ENCODE data around the gene MAP1LC3B.
A peak's percentile ranks its signal among the peaks of the same experiment; 100 is the strongest.

MAP1LC3B gene

DNA sequence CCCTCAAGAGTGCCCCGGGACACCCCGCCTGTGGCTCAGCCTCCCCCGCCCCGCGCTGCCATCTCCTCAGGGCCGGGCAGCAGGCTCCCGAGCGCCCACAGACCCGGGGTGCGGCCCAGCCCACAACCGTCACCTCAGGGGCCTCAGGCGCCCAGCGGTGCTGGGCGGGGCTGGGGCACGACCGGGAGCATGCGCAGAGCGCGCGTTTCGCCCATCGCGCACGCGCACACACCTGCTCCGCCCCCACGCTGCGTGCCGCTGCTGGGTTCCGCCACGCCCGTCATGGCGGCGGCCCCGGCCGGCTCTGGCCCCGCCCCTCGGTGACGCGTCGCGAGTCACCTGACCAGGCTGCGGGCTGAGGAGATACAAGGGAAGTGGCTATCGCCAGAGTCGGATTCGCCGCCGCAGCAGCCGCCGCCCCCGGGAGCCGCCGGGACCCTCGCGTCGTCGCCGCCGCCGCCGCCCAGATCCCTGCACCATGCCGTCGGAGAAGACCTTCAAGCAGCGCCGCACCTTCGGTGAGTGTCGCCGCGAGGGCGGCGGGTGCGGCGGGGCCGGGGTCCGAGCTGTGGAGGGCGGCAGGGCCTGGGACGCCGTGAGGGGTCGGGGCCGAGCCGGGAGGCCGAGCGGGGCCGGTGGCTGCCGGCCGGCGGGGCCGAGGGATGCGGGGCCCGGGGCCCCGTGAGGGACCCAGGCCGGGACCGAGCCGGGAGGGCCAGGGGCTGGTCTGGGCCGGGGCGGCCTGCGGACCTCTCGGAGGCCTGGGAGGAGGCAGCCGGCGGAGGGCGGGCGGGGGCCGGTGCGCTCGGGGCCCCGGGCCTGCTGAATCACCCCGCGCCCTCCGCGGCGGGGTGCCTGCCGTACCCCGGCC lies at the start of gene MAP1LC3B:
Gene MAP1LC3B, plus strand, starts transcription at position 387 of the 871 bp plus-strand sequence. Its CDS starts 92 bp downstream, at position 479.
- DNase-seq, result peak; percentile 98 to 99

DNA sequence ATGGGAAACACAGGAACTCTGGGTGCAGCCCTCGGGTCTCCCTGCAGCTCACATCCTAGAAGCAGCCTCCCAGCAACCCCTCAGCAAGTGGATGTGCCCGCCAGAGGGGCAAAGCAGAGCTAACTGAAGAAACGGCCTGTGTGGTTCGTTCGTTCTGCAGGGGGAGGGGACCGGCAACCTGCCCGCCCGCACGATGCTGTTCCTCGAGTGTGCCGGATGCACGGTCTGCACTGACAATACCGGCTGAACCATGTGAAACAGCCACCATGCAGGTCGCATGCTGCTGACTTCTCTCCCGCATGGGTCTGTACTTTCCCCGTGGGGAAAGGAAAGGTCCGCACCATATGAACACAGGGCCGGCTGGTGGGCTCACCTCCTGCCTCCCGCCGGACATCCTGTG lies 49.6 kb upstream of the MAP1LC3B start:
- DNase-seq, result no peak

DNA sequence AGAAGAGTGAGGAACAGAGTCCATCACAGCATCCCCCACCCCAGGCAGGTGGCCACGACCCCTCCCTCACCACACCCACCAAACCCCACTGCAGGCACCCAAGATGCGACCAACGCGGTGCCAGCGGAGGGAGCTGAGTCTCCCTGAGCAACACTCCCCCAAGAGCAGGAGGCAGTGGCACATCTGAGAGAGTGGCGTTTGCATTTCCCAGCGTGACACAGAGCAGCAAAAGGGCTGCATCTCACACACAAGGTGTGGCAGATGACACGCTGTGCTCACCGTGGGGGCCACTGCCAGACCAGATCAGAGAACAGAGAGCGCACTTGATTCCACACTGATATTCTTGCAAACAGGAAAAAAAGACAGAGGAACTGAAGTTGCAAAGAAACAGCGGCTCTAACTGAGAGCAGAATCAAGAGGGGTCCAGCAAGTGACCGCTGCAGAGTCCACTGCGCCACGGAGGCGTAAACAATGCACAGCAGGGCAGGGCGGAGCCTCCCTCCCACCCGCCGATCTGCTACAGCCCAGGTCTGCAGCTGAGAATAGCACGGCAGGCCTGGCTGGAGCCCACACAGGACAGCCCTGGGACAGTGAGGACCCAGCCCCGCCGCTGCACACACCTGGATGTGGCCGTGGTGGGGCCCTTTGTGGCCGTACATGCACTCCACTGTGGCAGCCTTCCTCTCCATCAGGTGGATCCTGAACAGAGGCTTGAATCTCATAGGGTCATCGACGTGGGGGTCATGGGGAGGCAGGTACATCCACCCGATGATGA lies 49.0 kb upstream of the MAP1LC3B start:
- DNase-seq, result no peak

DNA sequence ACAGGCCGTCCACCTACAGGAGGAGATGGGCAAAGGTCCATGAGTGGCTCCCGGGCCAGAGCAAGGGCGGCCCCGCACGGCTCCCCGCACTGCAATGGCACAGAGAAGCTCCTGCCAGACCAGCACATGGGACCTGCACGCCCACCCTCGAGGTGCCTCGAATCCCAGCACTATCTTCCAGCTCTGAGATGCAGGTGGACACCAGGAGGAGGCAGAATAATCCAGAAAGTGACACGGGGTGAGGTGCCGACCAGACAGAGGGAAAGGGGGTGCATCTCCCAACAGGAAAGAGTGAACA lies 48.4 kb upstream of the MAP1LC3B start:
- DNase-seq, result no peak

DNA sequence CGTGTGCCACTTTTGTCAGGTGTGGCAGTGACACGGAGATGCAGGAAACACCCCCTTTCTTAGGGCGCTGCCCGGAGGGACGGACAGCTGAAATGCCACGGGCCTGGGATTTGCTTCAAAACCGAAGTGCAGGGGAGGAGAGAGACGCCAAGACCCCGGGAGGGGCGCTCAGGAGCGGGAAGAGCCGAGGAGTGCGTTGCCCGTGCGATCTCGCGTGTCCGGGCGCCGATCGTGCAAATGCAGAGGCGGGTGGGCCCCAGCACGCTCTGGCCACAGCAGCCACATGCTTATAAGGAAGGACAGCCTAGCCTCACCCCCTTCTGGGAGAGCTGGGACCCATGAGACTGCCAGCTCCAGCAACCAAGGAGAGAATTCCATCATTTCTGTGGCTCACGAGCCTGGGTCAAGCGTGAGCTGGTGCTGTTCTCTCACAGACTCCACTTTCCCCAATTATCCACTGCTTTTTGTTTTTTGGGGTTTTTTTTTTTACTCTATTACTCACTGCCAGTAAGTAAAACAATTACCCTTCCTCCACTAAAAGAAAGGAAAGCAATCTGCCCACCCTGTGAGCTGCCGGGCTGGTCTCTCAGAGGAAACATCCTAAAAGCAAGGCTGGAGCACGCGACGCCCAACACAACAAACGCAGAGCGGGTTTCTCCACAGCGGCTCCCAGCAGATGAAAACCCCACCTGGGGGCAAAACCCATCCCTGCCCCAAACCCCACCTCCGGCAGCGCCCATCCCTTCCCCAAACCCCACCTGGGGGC lies 47.8 kb upstream of the MAP1LC3B start:
- DNase-seq, result no peak

DNA sequence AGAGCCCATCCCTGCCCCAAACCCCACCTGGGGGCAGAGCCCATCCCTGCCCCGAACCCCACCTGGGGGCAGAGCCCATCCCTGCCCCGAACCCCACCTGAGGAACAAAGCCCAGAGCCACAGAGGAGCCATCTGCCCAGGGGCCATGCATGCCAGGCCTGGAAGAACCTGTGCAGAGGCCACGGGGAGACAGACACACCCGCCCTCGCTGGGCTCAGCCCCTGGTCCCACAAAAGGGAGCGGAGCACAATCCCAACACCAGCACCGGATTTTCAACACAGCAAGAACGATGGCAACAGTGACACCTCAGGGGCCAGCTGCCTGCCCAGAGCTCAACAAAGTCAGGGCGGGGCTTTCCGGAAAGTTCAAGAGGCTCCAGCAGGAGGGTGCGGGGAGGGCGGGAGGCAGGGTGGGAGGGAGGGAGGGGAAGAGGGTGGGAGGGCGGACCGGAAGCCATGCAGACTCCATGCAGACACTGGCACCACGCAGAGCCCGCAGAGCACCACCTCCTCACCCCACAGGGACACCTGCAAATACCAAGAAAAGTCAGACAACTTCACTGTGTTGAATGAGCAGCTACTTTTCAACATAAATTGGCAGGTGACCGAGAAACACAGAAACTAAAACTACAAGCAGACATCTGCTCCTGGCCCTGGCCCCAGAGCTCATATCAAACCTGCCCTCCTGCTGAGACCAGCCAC lies 47.1 kb upstream of the MAP1LC3B start:
- peak; percentile 61 to 66 for DNase-seq

DNA sequence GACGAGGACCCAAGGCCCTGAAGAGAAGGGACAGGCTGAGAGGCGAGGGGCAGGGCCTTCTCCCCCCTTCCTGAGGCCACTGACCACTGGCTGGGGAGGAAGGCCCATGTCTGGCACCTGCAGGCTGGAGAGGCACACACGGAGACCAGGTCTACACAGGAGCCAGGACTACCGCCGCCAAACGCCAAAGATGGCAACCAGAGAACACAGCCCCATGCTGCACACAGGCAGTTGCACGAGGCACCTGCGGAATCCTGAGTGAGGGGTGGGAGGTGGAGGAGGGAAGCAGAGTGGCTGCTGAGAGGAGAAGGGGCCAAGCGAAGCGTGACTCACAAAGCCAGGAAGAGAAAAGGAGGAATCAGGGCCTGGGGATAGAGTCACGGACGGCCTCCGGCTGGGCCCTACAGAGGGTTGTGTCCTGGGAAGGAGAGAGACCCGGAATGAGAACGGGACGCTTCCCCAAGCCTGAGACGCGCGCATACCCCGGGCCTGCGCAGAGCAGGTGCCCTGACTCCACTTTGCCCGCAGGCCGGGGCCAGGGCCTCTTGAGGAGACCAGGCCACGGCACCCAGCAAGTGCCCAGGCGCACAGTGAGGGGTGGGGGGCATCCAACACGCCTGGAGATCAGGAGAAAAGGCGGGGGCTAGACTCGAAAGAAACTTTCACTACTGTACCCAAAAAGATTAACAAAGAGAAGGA lies 46.3 kb upstream of the MAP1LC3B start:
- no peak for DNase-seq

DNA sequence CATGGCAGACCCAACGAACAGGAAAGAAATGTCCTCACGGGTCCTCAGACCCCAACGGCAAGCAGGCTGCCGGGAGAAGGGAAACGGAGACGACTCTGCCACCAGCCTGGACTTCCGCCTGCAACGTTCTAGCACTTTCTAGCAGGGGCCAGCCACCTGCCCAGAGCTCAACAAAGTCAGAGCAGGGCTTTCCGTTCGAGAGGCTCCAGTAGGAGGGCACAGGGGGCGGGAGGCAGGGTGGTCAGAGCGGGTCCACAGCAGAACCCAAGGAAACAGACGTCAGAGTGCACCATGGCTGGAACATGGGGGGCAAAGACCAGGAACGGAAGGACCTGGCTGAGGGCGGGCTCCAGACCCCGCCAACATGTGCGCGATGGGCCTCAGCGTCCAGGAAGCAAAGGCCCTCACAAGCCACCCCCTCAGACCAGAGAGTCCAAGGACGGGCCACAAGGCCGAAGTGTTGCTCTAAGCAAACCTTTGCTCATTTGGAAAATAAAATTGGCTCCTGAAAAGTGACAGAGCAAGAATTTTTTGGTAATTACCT lies 45.5 kb upstream of the MAP1LC3B start:
- DNase-seq, result no peak

DNA sequence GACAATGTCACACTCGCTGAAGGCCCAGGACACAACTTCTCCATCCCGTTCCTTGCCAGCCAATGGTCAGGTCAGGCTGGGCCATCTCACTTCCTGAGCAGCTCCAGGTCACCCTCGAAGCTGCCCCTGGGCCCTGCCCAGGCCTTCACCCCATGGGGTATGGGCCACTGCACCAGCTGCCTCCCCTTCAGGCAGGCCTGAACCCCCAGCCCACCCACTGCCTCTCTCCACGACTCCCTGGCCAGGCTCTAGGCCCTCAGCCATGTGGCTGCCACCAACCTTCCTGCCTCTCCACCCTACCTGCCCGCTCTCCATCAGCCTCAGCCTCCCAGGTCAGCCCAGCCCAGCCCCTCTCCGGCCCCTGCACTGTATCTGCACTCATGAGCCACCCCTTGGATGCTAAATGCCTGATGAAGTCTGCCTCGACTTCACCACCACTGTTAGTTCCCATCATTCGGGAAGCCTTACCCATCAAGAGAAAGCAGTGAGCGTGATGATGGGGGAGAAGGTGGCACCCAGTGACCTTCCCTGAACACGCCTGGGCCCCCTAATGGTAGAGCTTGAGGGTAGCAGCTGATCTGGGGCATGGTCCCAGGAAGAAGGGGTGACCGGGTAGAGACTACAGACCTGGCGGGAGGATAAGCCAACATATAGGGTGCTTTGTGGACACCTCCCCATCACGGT lies 44.1 kb upstream of the MAP1LC3B start:
- DNase-seq, result no peak

DNA sequence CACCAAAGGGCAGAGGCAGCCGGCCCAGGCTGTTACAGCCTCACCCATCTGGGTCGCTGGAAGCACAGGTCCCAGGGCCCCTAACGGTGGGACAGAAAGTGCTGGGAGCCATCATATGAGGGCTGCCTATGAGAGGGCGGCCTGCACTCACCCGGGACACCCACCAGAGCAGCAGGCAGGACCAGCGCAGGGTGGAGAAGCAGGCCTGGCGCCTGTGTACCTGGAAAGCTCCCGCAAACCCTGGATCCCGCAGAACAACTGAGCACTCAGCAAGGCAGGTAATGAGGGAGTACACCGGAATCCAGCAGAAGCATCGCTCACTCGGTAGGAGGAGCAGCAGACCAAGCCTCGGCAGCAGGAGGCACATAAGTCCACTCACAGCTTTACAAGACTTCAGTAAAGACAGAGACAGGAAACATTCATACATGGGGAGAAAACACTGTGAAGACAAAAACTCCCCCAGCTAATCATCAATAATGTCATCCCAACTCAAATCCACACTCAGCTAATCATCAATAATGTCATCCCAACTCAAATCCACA lies 43.4 kb upstream of the MAP1LC3B start:
- DNase-seq, result no peak

DNA sequence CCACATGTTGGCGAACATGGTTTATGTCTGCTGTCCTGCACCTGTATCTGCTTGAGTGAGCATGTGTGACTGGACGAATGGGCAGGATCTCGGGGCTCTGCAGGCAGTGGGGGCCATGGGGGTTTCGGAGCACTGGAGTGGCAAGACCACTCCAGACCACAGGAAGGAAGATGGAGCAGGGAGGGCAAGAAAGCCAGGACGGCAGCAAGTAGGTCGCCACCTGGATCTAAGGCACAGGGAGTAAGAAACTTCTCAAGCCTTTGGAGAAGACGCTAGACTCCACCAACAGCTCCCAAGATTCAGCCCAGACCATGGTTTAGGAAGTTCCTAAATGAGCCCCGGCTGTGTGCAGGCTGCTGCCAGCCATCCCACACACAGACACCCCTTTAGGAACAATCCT lies 42.1 kb upstream of the MAP1LC3B start:
- DNase-seq, result no peak

DNA sequence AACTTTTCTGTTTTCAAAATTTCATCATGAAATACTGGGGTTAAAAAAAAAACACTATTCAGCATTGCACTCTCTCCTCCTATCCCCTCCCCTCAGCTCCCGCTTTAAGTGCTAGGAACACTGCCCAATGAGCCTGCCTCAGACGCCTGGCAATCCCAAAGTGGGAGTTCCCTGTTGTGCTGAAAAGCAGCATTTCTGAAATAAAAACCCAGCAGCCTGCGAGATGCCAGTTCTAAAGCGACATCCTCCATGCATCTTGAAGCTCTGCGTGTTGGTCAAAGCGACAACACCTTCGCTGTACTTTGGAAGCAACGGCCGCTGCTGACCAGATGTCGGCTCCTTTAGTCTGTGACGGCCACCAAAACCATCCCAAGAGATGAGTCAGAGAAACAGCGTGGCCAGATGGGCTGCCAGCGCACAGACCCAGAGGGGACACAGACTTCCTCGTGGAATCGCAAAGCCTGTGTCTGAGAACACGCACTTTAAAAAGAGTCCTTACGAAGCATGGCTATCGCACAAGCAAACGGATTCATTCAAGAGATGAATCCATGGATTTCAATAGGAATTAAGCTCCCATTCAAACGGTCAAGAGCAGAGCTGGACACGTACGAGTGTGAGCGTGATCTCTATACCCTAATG lies 41.3 kb upstream of the MAP1LC3B start:
- no peak for DNase-seq

DNA sequence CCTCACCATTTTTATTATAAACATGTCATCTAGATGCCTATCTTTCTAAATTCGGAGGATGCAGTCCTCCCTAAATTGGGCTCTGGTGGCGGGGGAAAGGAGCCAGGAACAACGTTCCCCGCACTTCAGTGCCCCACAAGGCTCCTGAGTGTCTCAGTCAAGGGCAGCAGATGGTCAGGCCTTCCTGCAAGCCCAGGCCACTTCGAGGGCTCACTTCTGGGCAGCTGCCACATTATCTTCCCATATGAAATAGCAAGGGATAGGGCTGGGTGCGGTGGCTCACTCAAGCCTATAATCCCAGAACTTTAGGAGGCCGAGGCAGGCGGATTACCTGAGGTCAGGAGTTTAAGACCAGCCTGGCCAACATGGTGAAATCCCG lies 40.8 kb upstream of the MAP1LC3B start:
- DNase-seq, result no peak

DNA sequence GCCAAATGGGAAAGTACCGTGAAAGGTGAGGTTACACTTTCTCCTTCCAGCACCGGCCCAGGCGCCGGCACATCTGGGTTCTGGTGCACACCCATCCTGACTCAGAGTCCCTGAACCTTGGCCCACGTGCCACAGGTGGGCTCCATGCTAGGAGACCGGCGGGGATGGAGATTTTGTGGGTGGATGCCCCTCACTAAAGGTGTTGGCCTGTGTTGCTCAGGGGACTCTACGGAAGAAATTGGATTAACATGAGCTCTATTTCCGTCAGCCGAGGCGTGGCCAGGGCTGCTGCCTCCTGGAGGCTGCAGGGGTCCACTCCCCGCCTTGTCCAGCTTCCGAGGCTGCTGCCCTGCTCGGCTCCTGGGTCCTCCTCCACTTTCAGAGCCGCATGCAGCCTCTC lies 39.3 kb upstream of the MAP1LC3B start:
- no peak for DNase-seq

DNA sequence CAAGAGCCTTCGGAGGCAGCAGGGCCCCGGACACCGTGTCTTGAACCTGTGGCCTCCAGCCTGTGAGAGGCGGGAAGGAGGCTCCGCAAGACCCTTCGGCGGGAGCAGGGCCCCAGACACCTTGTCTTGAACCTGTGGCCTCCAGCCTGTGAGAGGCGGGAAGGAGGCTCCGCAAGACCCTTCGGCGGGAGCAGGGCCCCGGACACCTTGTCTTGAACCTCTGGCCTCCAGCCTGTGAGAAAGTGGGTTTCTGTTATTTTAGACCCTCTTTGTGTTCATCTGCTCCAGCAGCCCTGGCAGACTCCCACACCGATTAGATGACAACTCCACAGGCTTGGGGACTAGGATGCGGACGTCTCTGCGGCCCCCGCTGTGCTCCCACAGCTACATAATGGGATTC lies 38.5 kb upstream of the MAP1LC3B start:
- no peak for DNase-seq

DNA sequence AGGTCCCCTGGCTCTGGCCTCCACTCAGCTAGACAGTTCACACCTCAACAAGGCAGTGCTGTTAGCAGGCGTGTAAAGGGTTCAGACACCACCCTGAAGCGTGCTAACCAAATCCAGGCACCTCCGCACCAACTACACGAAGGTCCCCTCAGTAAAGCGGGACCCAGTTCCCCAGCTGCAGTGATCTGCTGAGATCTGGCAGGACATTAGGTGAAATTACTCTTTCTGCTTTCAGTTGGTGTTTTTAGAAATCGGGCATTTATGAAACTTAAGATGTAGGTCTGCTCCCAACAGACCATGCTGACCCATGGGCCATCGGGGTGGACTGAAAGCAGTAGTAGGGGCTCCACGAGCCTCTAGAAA lies 35.7 kb upstream of the MAP1LC3B start:
- no peak for DNase-seq

DNA sequence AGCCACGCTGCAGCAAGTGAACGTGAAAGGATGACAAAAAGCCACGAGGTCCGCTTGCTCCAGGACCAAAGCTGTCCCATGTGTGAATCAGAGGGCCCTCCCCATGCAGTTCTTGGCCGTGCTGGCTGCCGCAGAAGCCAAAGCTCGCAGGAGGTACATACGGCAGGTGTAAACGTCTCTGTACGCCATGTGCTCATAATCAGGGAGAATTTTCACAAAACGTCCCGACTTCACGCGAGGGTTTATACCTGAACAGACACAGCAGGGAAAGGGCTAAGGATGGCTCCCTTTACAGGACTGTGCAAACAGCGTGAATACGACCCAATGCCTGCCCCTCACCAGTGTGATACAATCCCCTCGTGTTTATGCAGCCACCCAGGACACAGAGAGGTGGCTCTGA lies 33.9 kb upstream of the MAP1LC3B start:
- no peak for DNase-seq

DNA sequence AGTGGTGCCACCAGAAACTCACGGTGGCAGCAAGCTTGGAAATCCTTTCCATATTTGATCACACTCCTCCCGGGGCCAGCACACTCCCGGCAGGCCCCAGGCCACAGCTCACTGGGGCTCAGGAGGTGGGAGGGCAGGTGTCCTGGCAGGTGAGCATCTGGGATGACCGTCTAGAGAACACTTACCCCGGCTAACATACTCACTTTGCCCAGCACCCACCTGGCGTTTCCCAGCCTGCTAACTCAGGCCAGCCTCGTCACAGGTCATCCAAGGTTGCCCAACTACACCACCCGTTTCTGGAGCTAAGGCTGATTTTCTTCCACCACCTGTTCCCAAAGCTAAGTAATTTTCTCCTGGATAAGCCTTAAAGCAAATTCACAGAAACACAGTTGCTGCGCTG lies 33.4 kb upstream of the MAP1LC3B start:
- DNase-seq, result no peak

DNA sequence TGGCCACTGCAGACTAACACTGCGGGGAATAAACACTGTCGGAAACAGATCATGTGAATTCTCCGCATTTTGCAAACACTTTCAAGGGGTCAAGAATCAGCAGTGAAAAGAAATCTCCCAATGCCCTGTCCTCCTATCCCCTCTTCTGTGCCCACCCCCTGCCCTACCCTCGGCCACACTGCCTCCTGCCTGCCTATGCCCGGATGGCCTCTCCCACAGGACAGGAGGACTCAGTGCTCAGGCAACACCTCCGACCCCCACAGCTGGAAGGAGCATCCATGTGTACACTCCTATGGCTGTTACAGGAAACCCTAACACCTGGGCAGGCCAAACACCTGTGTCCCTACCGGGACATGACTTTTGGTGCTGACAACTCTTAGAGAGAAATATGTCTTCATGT lies 33.0 kb upstream of the MAP1LC3B start:
- DNase-seq, result no peak

DNA sequence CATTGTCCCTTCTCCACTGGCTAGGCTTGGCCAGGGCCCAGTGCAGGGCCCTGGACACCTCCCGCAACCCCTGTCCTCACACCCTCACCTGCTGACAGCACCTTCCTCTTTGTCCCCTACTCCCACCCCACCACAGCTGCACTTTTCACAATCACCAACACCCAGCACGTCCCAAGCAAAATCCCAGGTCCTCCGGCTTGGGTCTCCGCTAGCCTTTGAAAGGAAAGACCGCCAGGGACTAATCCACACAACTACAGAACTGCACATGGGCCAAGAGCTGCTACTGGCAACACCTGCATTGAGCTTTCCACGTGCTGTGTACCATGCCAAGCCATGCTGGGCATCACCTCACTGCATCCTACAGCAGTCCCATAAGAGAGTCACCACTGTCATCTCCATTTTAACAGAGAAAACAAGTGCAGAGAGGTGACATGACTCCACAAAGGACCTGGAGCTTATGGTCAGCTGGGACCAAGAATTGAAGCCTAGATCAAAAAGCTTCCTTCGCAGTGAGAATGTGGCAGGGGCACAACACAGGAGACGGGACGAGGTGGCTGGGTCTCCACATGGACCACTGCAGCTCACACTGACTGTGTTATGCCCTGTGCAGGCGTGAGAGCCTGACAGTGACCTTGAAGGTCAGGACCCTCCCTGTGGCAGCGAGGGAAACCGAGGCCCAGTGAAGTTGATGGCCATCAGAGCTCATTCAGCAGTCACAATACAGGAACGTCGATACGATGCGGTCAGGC lies 31.1 kb upstream of the MAP1LC3B start:
- DNase-seq, result no peak
